ENCODE data around the gene SCN4A. TPM values are rescaled to one million over a fixed set of nuclear protein-coding genes. Genes with fewer than 3 reads are reported as not detected.

Gene SCN4A
- total and polyA plus RNA-seq, 8 donors = 0.05 to 0.88 (median 0.58) TPM

DNA sequence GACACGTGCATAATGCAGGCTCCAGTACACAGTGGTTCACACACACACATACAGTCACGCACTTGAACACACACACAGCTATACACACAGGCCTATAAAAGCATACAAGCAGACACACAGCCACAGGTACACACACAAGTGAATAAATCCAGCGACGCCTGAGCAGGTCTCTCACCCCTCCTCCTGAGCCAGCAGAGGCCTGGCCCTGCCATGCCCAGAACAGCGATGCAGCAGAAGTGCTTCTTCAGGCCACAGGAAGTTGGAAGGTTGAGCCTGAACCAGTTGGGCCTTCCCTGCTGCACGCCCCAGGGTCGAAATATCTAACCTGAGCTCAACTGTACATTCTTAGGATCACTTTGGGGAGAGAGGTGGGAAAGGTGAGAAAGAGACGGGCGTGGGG lies 33.3 kb downstream of the SCN4A start:
- H3K4me1 ChIP-seq = no peaks in the 10 kb centered on the region
- H3K27me3 ChIP-seq = no peaks in the 10 kb centered on the region
- no peak for DNase-seq
- TF ChIP-seq, protein P1, sequence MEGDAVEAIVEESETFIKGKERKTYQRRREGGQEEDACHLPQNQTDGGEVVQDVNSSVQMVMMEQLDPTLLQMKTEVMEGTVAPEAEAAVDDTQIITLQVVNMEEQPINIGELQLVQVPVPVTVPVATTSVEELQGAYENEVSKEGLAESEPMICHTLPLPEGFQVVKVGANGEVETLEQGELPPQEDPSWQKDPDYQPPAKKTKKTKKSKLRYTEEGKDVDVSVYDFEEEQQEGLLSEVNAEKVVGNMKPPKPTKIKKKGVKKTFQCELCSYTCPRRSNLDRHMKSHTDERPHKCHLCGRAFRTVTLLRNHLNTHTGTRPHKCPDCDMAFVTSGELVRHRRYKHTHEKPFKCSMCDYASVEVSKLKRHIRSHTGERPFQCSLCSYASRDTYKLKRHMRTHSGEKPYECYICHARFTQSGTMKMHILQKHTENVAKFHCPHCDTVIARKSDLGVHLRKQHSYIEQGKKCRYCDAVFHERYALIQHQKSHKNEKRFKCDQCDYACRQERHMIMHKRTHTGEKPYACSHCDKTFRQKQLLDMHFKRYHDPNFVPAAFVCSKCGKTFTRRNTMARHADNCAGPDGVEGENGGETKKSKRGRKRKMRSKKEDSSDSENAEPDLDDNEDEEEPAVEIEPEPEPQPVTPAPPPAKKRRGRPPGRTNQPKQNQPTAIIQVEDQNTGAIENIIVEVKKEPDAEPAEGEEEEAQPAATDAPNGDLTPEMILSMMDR (IDR thresholded peaks at IDR 0.05) = no peak
- no peak overlapping the region for H3K4me3 ChIP-seq
- intact Hi-C loops (cut with DNase I) = no loop called here
- H3K36me3 ChIP-seq = no peaks in the 10 kb centered on the region
- no peak for ATAC-seq
- H3K27ac ChIP-seq = no peak overlapping the region
- H3K9me3 ChIP-seq = no peaks in the 10 kb centered on the region

DNA sequence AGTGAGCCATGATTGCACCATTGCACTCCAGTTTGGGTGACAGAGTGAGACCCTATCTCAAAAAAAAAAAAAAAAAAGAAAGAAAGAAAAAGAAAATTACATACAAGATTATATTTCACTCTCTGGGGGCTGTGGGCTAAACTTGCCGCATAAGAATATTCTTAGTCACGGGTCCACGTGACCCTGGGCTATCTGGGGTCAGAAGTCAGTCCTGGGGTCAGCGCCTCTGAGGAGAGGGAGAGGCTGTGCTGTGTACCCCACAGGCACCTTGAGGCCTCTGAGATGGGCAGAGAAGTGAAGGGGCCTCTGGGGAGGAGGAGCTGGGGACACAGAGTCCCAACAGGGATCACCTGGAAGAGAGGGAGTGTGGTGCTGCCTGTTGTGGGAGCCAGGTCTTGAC lies 34.8 kb downstream of the SCN4A start:
- H3K27ac ChIP-seq = no peak overlapping the region
- no peaks in the 10 kb centered on the region for H3K27me3 ChIP-seq
- DNase-seq = no peak
- H3K4me1 ChIP-seq = no peaks in the 10 kb centered on the region
- ATAC-seq = no peak
- H3K9me3 ChIP-seq = no peaks in the 10 kb centered on the region
- TF ChIP-seq, protein P1 (IDR thresholded peaks at IDR 0.05) = no peak
- H3K36me3 ChIP-seq = no peaks in the 10 kb centered on the region
- H3K4me3 ChIP-seq = no peak overlapping the region
- intact Hi-C loops (cut with DNase I) = no loop called here

DNA sequence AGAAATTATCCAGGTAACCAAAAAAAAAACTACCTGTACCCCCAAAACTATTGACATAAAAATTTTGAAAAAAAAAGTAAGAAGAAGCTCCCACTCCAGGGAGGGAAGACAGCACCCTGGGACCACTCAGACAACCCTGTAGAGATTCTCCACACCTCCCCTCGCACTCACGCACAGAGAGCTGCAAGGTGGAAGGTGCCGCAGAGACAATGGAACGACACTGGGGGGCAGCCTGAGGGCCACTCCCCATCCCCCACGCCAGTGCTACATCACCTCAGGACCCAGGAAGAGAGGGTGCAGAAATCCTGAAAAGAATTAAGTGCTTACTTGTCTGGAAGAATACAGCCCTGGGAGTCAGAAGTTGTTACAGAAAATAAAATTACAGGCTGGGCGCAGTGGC lies 35.4 kb downstream of the SCN4A start:
- Histone ChIP-seq H3K27me3 (no peaks in the 10 kb centered on the region), H3K9me3 (no peaks in the 10 kb centered on the region), H3K4me3 (no peak overlapping the region), H3K36me3 (no peaks in the 10 kb centered on the region), H3K4me1 (peaks cover 0 to under 1% of the 10 kb centered on the region in 2 donors), H3K27ac (no peak overlapping the region)
- intact Hi-C loops (cut with DNase I) = no loop called here
- TF ChIP-seq, protein P1 (IDR thresholded peaks at IDR 0.05) = no peak
- DNase-seq (no peak), ATAC-seq (no peak)

DNA sequence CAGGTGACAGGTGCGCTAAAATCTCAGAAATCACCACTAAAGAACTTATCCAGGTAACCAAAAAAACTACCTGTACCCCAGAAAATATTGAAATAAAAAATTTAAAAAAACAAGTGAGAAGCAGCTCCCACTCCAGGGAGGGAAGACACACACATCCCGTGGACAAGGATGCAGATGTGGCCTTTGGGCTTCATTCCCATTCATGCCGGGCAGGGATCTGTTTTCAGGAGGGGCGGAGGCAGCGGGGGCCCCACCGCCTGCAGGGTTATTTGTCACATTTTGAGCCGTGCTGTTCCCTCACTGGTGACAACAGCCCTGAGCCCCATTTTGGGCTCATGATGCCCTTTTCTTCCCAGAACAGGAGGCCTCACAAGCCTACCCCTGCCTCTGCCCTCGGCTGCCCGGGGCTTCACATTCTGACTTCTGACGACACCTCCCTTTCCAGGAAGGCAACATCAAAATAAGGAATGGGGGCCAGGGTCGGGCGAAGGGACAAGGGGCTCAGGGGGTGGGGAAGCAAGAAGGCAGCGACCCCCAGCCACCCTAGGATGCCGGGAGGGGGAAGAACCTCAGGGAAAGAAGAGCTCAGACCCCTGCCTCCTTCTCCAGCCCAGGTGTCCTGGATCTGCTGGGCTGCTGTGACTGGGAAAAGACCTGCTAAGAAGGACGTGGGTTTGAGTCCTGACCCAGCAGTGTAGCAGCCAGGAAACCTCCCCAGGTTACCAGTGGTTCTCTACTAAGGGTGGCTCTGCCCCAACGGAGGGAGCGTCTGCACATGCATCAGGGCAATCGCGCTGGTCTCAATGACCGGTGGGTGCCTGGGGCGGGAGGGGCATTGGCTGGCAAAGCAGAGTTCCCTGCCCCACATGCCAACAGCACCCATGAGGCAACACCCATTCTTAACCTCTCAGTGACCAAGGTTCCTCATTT lies 38.3 kb downstream of the SCN4A start:
- H3K4me3 ChIP-seq = no peak overlapping the region
- H3K9me3 ChIP-seq = no peaks in the 10 kb centered on the region
- DNase-seq (no peak), ATAC-seq (no peak)
- intact Hi-C loops (cut with DNase I) = no loop called here
- no peaks in the 10 kb centered on the region for H3K27me3 ChIP-seq
- TF ChIP-seq, protein P1 (IDR thresholded peaks at IDR 0.05) = no peak
- no peaks in the 10 kb centered on the region for H3K36me3 ChIP-seq
- H3K27ac ChIP-seq = no peak overlapping the region
- H3K4me1 ChIP-seq = peaks cover 0 to 19% of the 10 kb centered on the region in 2 donors

DNA sequence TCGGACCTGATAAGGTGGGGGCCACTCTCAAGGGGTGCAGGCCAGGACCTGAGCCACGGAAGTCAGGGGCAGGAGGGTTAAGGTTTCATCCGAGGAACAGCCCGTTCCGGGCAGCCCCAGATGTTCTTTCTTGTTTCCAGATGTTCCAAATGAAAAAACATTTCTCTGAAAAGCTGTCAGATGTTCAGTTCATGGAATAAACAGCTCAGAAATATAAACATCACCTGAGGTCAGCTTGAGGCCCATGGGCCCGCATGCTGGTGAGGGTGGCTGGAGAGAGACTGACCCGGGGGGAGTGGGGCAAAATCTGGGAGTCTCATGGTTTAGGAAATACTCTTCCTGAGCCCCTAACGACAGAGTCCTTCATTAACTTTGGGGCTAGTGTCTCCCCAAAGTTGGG lies 39.1 kb downstream of the SCN4A start:
- intact Hi-C loops (cut with DNase I) = no loop called here
- no peaks in the 10 kb centered on the region for H3K27me3 ChIP-seq
- DNase-seq (peak in 1 of 4 donors; percentile 31), ATAC-seq (no peak)
- no peak overlapping the region for H3K4me3 ChIP-seq
- H3K27ac ChIP-seq = no peak overlapping the region
- H3K9me3 ChIP-seq = no peaks in the 10 kb centered on the region
- peaks cover 0 to 19% of the 10 kb centered on the region in 2 donors for H3K4me1 ChIP-seq
- H3K36me3 ChIP-seq = no peaks in the 10 kb centered on the region
- TF ChIP-seq, protein P1 (IDR thresholded peaks at IDR 0.05) = no peak

Data from left lung (tissue), 10 donors.